Mammary epithelial cell (primary cell): Measurements from ENCODE around the gene IL6R.

Experiments used
- CTCF ChIP-seq, 2 donors: IDR thresholded peaks in 1 of 2; conservative IDR thresholded peaks in 1 of 2; 2 replicates each; pipeline ENCODE4 v1.5.1; 2011 to 2012; ENCODE audit warnings: inconsistent platforms in 2 of 2, low read length in 2 of 2, mild to moderate bottlenecking in 2 of 2, control low read depth in 1 of 2, low read depth in 1 of 2; ENCODE audit not compliant: insufficient read depth in 1 of 2; ENCODE audit errors: extremely low read depth in 1 of 2
- EZH2 ChIP-seq: IDR thresholded peaks from 2 replicates; pipeline ENCODE4 v1.6.1; 2012; ENCODE audit warnings: low read length, inconsistent platforms, borderline replicate concordance

GRCh38 chr1:154403261-154403943, 1.7 kb upstream of the IL6R start:
- TF ChIP-seq CTCF (conservative IDR thresholded peaks at IDR 0.05 in 1 of 2, IDR thresholded peaks at IDR 0.05 in 1 of 2; ENCODE audit: extremely low read depth in 1 of 2, insufficient read depth in 1 of 2, low read depth in 1 of 2, low read length in 2 of 2) (no peak), EZH2 (no peak)
